Smooth muscle cell (in vitro differentiated cells): ENCODE data around the gene FBXL16. TPM values are rescaled to one million over a fixed set of nuclear protein-coding genes. Genes with fewer than 3 reads are reported as not detected.

Experiments used
- DNase-seq: peaks from one replicate; lab custom pipeline; 2025; ENCODE audit not compliant: unreplicated experiment; lab: John Stamatoyannopoulos, UW
- H2AFZ ChIP-seq: fragments of 200-600 bp; sonication (generic); 2 replicates; pipeline ENCODE4 v1.6.0; 2016; ENCODE audit warnings: antibody characterized with exemption, low read depth, mild to moderate bottlenecking
- H3F3A ChIP-seq: fragments of 200-600 bp; sonication (generic); 2 replicates; pipeline ENCODE4 v1.6.0; 2017; ENCODE audit warnings: antibody characterized with exemption, low read depth
- H3K27ac ChIP-seq: fragments of 200-600 bp; sonication (generic); 2 replicates; pipeline ENCODE4 v1.5.1; 2016; ENCODE audit warnings: low read depth, mild to moderate bottlenecking
- H3K27me3 ChIP-seq: fragments of 200-600 bp; sonication (generic); 2 replicates; pipeline ENCODE4 v1.6.1; 2016; ENCODE audit warnings: low read depth, mild to moderate bottlenecking
- H3K36me3 ChIP-seq: fragments of 200-600 bp; sonication (generic); 2 replicates; pipeline ENCODE4 v1.5.1; 2016; ENCODE audit warnings: low read depth
- H3K4me1 ChIP-seq: fragments of 200-600 bp; sonication (generic); 2 replicates; pipeline ENCODE4 v1.5.1; 2016; ENCODE audit warnings: low read depth
- H3K4me2 ChIP-seq: fragments of 200-600 bp; sonication (generic); 2 replicates; pipeline ENCODE4 v1.6.0; 2016; ENCODE audit warnings: mild to moderate bottlenecking
- H3K4me3 ChIP-seq: fragments of 200-600 bp; sonication (generic); 2 replicates; pipeline ENCODE4 v1.5.1; 2016; ENCODE audit warnings: mild to moderate bottlenecking
- H3K79me2 ChIP-seq: fragments of 200-600 bp; sonication (generic); 2 replicates; pipeline ENCODE4 v1.6.0; 2016; ENCODE audit warnings: low read depth, mild to moderate bottlenecking
- H3K9ac ChIP-seq: fragments of 200-600 bp; sonication (generic); 2 replicates; pipeline ENCODE4 v1.6.0; 2016; ENCODE audit warnings: low read depth
- H3K9me3 ChIP-seq: fragments of 200-600 bp; sonication (generic); replicated peaks from 2 replicates; pipeline ENCODE4 v1.5.1; 2016; ENCODE audit warnings: low read depth
- H4K20me1 ChIP-seq: fragments of 200-600 bp; sonication (generic); 2 replicates; pipeline ENCODE4 v1.6.0; 2016; ENCODE audit warnings: low read depth
- WGBS: methylation state at CpG from one replicate; pipeline ENCODE4 v1.1.7; 2016; ENCODE audit warnings: low lambda C conversion rate; 5-methylcytosine and 5-hydroxymethylcytosine counted together
- polyA plus RNA-seq: library from polyadenylated mRNA; unstranded; fragments of >200 nt; fragmentation: Nextera tagmentation; extraction: Ambion mirVana; gene quantifications from 2 replicates; pipeline ENCODE4 v1.2.1, GENCODE V29; 2016
- total RNA-seq: library from RNA; depleted of rRNA; stranded (reverse); fragments of >200 nt; gene quantifications from 2 replicates; pipeline ENCODE4 v1.2.3, GENCODE V29; 2014
- TF ChIP-seq, protein P1 (sequence below): fragments of 200-600 bp; sonication (generic); IDR thresholded peaks from 2 replicates; pipeline ENCODE4 v1.5.1; 2017; ENCODE audit warnings: borderline replicate concordance, mild to moderate bottlenecking, antibody characterized with exemption; ENCODE audit not compliant: insufficient read depth, poor library complexity, severe bottlenecking

The FBXL16 gene
- total and polyA plus RNA-seq, 2 experiments from 2014 or later = 0.17 to 0.76 TPM

DNA sequence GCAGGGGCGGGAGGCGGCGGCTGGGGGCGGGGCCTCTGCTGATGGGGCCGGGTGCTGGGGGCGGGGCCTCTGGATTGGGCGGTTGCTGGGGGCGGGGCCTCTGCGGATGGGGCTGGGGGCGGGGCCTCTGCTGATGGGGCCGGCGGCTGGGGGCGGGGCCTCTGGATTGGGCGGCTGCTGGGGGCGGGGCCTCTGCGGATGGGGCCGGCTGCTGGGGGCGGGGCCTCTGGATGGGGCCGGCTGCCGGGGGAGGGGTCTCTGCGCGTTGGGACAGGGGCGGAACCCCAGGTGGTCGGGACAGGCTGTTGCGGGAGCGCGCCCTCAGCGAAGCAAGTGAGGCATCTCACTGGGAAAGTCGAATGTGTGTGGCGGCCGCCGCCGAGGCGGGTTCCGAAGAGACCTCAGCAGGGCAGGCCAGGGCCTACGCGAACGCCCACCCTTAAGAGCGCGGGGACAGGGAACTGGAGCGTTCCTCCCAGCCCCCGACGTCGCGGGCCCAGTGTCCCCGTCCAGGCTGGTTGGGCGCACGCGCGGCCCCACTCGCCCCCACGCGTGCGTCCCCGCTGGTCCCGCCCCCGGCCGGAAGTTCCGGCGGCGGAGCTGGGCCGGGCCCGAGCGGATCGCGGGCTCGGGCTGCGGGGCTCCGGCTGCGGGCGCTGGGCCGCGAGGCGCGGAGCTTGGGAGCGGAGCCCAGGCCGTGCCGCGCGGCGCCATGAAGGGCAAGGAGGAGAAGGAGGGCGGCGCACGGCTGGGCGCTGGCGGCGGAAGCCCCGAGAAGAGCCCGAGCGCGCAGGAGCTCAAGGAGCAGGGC lies 25.6 kb downstream of the FBXL16 start, which contains the start of gene STUB1:
TSS of gene STUB1 (plus strand) at position 597 of the 811 bp plus-strand sequence. CDS start at position 713, 116 bp downstream.
- Histone ChIP-seq H3K4me3 (peak within 1 kb of the TSS; percentile 93), H2AFZ (no peak within 1 kb of the TSS), H3K36me3 (no peaks in the 10 kb centered on the region), H3K79me2 (peaks cover 32% of the 10 kb centered on the region), H3K4me1 (peaks cover 22% of the 10 kb centered on the region), H4K20me1 (peaks cover 35% of the 10 kb centered on the region), H3F3A (no peaks in the 10 kb centered on the region), H3K27ac (peak within 1 kb of the TSS; percentile 74), H3K9ac (peak within 1 kb of the TSS; percentile 85), H3K9me3 (no peaks in the 10 kb centered on the region), H3K4me2 (peak within 1 kb of the TSS; percentile 99), H3K27me3 (no peaks in the 10 kb centered on the region)
- WGBS = 1% methylated on average over 45 of the region's 91 CpGs
- TF ChIP-seq, protein P1, sequence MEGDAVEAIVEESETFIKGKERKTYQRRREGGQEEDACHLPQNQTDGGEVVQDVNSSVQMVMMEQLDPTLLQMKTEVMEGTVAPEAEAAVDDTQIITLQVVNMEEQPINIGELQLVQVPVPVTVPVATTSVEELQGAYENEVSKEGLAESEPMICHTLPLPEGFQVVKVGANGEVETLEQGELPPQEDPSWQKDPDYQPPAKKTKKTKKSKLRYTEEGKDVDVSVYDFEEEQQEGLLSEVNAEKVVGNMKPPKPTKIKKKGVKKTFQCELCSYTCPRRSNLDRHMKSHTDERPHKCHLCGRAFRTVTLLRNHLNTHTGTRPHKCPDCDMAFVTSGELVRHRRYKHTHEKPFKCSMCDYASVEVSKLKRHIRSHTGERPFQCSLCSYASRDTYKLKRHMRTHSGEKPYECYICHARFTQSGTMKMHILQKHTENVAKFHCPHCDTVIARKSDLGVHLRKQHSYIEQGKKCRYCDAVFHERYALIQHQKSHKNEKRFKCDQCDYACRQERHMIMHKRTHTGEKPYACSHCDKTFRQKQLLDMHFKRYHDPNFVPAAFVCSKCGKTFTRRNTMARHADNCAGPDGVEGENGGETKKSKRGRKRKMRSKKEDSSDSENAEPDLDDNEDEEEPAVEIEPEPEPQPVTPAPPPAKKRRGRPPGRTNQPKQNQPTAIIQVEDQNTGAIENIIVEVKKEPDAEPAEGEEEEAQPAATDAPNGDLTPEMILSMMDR = no peak
- peak; percentile 95 for DNase-seq

DNA sequence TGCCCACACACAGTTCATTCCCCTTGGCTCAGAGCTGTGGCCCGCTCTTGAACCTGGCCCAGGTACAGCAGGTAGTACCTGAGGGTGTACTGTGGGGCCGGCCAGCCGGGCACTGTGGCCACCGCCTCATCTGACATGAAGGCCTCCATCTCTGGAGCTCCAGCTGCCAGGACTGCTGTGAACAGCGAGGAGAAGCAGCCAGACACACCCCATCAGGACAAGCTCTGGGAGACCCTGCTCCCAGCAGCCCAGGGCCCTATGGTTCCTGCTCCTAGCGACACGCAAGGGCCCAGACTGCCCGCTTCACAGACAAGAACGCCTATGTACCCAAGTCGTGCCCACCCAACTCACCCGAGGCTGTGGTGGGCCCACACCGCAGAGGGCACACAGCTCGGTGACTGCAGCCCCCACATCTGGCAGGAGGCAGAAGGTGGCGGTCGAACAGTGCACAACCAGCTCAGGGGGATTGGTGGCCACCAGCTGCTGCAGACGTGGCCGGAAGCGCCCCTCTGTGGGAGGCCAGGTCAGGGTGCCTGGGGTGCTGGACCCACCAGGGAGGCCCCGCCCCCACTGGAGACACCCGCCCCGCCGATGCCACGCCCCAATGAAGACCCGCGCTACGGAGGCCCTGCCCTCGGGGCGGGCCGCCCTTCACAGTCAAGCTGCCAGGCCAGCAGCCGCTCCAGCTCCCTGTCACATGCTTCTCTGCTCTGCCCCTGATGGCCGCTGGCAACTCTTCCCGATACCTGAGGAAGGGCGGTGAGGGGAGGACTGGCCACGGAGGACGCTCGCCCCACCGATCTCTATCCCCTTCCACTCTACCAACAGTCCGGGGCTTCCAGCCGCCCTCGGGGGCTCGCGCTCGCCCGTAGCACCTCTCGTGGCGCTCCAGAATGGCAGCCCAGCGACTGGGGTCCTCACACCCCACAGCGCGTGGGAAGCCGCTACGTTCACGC lies 26.5 kb downstream of the FBXL16 start:
- Histone ChIP-seq H3K9ac (no peak overlapping the region), H3K36me3 (no peaks in the 10 kb centered on the region)
- DNase-seq = peak; percentile 89

DNA sequence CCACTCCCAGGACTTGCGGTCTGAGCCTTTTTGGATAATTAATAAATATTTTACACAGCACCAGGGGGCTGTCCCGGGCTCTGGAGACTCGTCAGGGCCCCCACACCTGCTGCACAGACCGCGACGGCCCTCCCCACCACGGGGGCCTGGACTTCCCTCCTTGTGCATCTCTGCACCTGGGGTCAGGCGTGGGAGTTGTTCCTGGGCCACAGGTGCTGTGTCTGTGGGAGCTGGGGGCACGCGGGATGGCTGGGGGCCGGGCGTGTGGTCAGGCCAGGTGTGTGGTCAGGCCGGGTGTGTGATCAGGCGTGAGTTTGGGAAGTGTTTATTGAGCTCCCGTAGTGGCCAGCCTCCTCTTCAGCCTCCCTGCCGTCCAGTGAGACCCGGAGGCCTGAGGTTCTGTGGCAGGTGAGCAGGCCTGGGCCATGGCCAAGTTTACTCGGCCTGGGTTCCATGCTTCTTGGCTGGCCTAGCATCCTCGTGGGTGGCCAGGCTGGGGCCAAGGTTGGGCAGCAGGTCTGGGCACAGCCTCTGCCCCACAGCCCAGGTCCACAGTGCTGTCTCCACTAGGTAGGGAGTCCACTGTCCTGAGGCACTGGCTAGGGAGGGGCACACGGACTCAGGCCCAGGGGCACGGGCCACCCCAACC lies 27.3 kb downstream of the FBXL16 start:
- no peak for DNase-seq
- peaks cover 20% of the 10 kb centered on the region for H3K4me1 ChIP-seq
- WGBS = 95% methylated on average over 19 of the region's 21 CpGs
- TF ChIP-seq, protein P1 = no peak
- no peak overlapping the region for H3K27ac ChIP-seq
- H3K4me3 ChIP-seq = no peak overlapping the region
- H3K79me2 ChIP-seq = peaks cover 28% of the 10 kb centered on the region
- H3K9me3 ChIP-seq = no peaks in the 10 kb centered on the region
- H4K20me1 ChIP-seq = peaks cover 37% of the 10 kb centered on the region
- H3K4me2 ChIP-seq = peak overlapping the region; percentile 83
- H2AFZ ChIP-seq = no peak overlapping the region
- H3K36me3 ChIP-seq = no peaks in the 10 kb centered on the region
- H3F3A ChIP-seq = peaks cover 4% of the 10 kb centered on the region
- no peak overlapping the region for H3K9ac ChIP-seq
- no peaks in the 10 kb centered on the region for H3K27me3 ChIP-seq

More for the DNA sequence above, 26.5 kb downstream of the FBXL16 start:
- Histone ChIP-seq H3K4me3 (peak overlapping the region; percentile 93), H3K27me3 (no peaks in the 10 kb centered on the region), H3K4me2 (peak overlapping the region; percentile 83), H3K79me2 (peaks cover 32% of the 10 kb centered on the region), H3K9me3 (no peaks in the 10 kb centered on the region), H4K20me1 (peaks cover 40% of the 10 kb centered on the region), H3K4me1 (peaks cover 24% of the 10 kb centered on the region), H3F3A (peaks cover under 1% of the 10 kb centered on the region), H2AFZ (no peak overlapping the region), H3K27ac (peak overlapping the region; percentile 54)
- TF ChIP-seq, protein P1 = no peak
- 37% methylated on average over 39 of the region's 52 CpGs for WGBS
